ENCODE measurements around the gene GPD2.
"Not testable (repeated sequence)": the region's sequence is repeated elsewhere in the genome, so short reads cannot be mapped to it uniquely, and the experiment has no call there.

GPD2 gene

GRCh38 chr2:156590085-156590739 is 154.0 kb downstream of the GPD2 start:
- DNase-seq, result peak in 1 of 3 experiments; percentile 0

GRCh38 chr2:156592809-156593593 is 156.8 kb downstream of the GPD2 start:
- DNase-seq, result no peak

GRCh38 chr2:156593594-156593921 is 157.4 kb downstream of the GPD2 start:
- no peak for DNase-seq

GRCh38 chr2:156598563-156598962 is 162.4 kb downstream of the GPD2 start:
- DNase-seq, result no peak

GRCh38 chr2:156600196-156600595 is 164.0 kb downstream of the GPD2 start:
- no peak for DNase-seq

GRCh38 chr2:156601855-156602551 is 165.8 kb downstream of the GPD2 start:
- DNase-seq, result no peak

- no peak for DNase-seq
Observed at GRCh38 chr2:156602552-156602933, 166.4 kb downstream of the GPD2 start.

- DNase-seq, result no peak
Observed at GRCh38 chr2:156615836-156616322, 179.7 kb downstream of the GPD2 start.

GRCh38 chr2:156618071-156618470 is 181.9 kb downstream of the GPD2 start:
- not testable (repeated sequence) for DNase-seq

GRCh38 chr2:156619021-156619539 is 182.9 kb downstream of the GPD2 start:
- peak in 1 of 3 experiments; percentile 21 for DNase-seq

- DNase-seq, result no peak
Observed at GRCh38 chr2:156622491-156622890, 186.3 kb downstream of the GPD2 start.

GRCh38 chr2:156625360-156626170 is 189.4 kb downstream of the GPD2 start:
- DNase-seq, result peak in 1 of 3 experiments; percentile 0

GRCh38 chr2:156626931-156627330 is 190.8 kb downstream of the GPD2 start:
- peak in 1 of 3 experiments; percentile 4 for DNase-seq

GRCh38 chr2:156630579-156631337 is 194.6 kb downstream of the GPD2 start:
- no peak for DNase-seq

- DNase-seq, result no peak
Observed at GRCh38 chr2:156635646-156636045, 199.5 kb downstream of the GPD2 start.
